OCI-LY7 (cell line): ENCODE measurements around the gene HINT2. TPM values are rescaled to one million over a fixed set of nuclear protein-coding genes. Genes with fewer than 3 reads are reported as not detected.

Source experiments
- BruUV-seq: library from RNA; stranded (reverse); fragments of 400-500 nt; replicated peaks from 2 replicates; lab custom pipeline; 2021; lab: Mats Ljungman, UMichigan
- CTCF ChIA-PET: fragments of 300-600 bp; sonication (Branson Sonifier 250); formaldehyde crosslinking; loops from one replicate; lab custom pipeline; 2022; ENCODE audit warnings: antibody characterized with exemption; ENCODE audit not compliant: unreplicated experiment; lab: Charles Lee
- POLR2A ChIA-PET: fragments of 300-600 bp; sonication (Branson Sonifier 250); formaldehyde crosslinking; loops from one replicate; lab custom pipeline; 2022; ENCODE audit warnings: antibody characterized with exemption; lab: Charles Lee
- DNase-seq: peaks from one replicate; pipeline ENCODE4 v3.0.0-alpha.2; 2015; ENCODE audit warnings: low spot score
- H2AFZ ChIP-seq: fragments of 200-600 bp; sonication (generic), shearing (Covaris generic); 2 replicates; pipeline ENCODE4 v1.6.1; 2014; ENCODE audit warnings: mild to moderate bottlenecking, antibody characterized with exemption, low read length, moderate library complexity
- H3K27ac ChIP-seq: fragments of 200-600 bp; sonication (generic); 2 replicates; pipeline ENCODE4 v1.5.1; 2014; ENCODE audit warnings: mixed run types, low read depth, mild to moderate bottlenecking, moderate library complexity, low read length, inconsistent platforms; ENCODE audit not compliant: poor library complexity, severe bottlenecking
- H3K36me3 ChIP-seq: fragments of 200-600 bp; sonication (generic); 2 replicates; pipeline ENCODE4 v1.6.1; 2014; ENCODE audit warnings: mild to moderate bottlenecking, antibody characterized with exemption, low read length, moderate library complexity, mixed read lengths; ENCODE audit not compliant: insufficient read depth
- H3K4me1 ChIP-seq: fragments of 200-600 bp; sonication (generic); 2 replicates; pipeline ENCODE4 v1.5.1; 2014; ENCODE audit warnings: mild to moderate bottlenecking, low read length; ENCODE audit not compliant: insufficient read depth, poor library complexity, severe bottlenecking
- H3K4me2 ChIP-seq: fragments of 200-600 bp; sonication (generic); 2 replicates; pipeline ENCODE4 v1.6.1; 2014; ENCODE audit warnings: mild to moderate bottlenecking, low read length
- H3K4me3 ChIP-seq: fragments of 200-600 bp; sonication (generic); 2 replicates; pipeline ENCODE4 v1.5.1; 2014; ENCODE audit warnings: mild to moderate bottlenecking, low read depth, low read length; ENCODE audit not compliant: poor library complexity, severe bottlenecking
- H3K79me2 ChIP-seq: fragments of 200-600 bp; sonication (generic); 2 replicates; pipeline ENCODE4 v1.6.1; 2016; ENCODE audit warnings: low read depth, mild to moderate bottlenecking, low read length, moderate library complexity, mixed read lengths; ENCODE audit not compliant: insufficient read depth
- H3K9me2 ChIP-seq: fragments of 200-600 bp; sonication (generic); 2 replicates; pipeline ENCODE4 v1.6.1; 2016; ENCODE audit warnings: mild to moderate bottlenecking, low read length, mixed read lengths; ENCODE audit not compliant: insufficient read depth
- H3K9me3 ChIP-seq: fragments of 200-600 bp; sonication (generic); 2 replicates; pipeline ENCODE4 v1.6.1; 2014; ENCODE audit warnings: mild to moderate bottlenecking, mixed run types, low read length, mixed read lengths
- H4K20me1 ChIP-seq: fragments of 200-600 bp; sonication (generic); 2 replicates; pipeline ENCODE4 v1.6.1; 2014; ENCODE audit warnings: mild to moderate bottlenecking, antibody characterized with exemption, low read length, moderate library complexity, mixed read lengths; ENCODE audit not compliant: insufficient read depth
- EZH2phosphoT487 ChIP-seq: fragments of 200-600 bp; sonication (generic); IDR thresholded peaks from 2 replicates; pipeline ENCODE4 v1.6.1; 2018; ENCODE audit warnings: low read depth, borderline replicate concordance, mild to moderate bottlenecking, mixed run types, antibody characterized with exemption, low read length, moderate library complexity, mixed read lengths
- intact Hi-C: fragments of 100-400 bp; cut with micrococcal nuclease; formaldehyde crosslinking; loops from one replicate; pipeline ENCODE4 v1.10.0; 2022; ENCODE audit not compliant: unreplicated experiment
- total RNA-seq, 2 experiments: library from RNA; depleted of rRNA in 1 of 2; stranded (reverse); fragments of >200 nt in 1 of 2; shearing (Covaris generic) in 1 of 2; gene quantifications; 2 replicates each; pipeline ENCODE4 v1.2.3, GENCODE V29; 2014 to 2022
- TF ChIP-seq, protein P1 (sequence below): fragments of 200-600 bp; sonication (generic); conservative IDR thresholded peaks from 2 replicates; pipeline ENCODE4 v1.5.1; 2014; ENCODE audit warnings: mild to moderate bottlenecking, antibody characterized with exemption, low read length, moderate library complexity, mixed read lengths

Gene HINT2
- total RNA-seq, 2 experiments from 2014 or later, result 82.5 to 84.5 TPM

GRCh38 chr9:35842020-35842745, 27.3 kb upstream of the HINT2 start:
- CTCF ChIA-PET, result no interaction called here
- POLR2A ChIA-PET, result interaction anchor here (1.1 kb wide), 1 partner anchor 8 kb away, joined by 5 read pairs; no protein-coding TSS in a partner anchor
- H3K4me1 ChIP-seq, result peaks cover 26% of the 10 kb centered on the region

GRCh38 chr9:35841645-35841900, 26.7 kb upstream of the HINT2 start:
- POLR2A ChIA-PET, result no interaction called here
- Histone ChIP-seq H3K36me3 (no peaks in the 10 kb centered on the region), H2AFZ (no peak overlapping the region), H3K9me3 (no peaks in the 10 kb centered on the region), H4K20me1 (no peaks in the 10 kb centered on the region), H3K4me1 (peaks cover 25% of the 10 kb centered on the region), H3K27ac (no peak overlapping the region), H3K4me3 (no peak overlapping the region), H3K79me2 (no peaks in the 10 kb centered on the region), H3K9me2 (no peaks in the 10 kb centered on the region), H3K4me2 (no peak overlapping the region)
- no peak for DNase-seq
- CTCF ChIA-PET, result no interaction called here
- no TSS peak for BruUV-seq
- TF ChIP-seq, protein P1, sequence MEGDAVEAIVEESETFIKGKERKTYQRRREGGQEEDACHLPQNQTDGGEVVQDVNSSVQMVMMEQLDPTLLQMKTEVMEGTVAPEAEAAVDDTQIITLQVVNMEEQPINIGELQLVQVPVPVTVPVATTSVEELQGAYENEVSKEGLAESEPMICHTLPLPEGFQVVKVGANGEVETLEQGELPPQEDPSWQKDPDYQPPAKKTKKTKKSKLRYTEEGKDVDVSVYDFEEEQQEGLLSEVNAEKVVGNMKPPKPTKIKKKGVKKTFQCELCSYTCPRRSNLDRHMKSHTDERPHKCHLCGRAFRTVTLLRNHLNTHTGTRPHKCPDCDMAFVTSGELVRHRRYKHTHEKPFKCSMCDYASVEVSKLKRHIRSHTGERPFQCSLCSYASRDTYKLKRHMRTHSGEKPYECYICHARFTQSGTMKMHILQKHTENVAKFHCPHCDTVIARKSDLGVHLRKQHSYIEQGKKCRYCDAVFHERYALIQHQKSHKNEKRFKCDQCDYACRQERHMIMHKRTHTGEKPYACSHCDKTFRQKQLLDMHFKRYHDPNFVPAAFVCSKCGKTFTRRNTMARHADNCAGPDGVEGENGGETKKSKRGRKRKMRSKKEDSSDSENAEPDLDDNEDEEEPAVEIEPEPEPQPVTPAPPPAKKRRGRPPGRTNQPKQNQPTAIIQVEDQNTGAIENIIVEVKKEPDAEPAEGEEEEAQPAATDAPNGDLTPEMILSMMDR, result no peak
- TF ChIP-seq EZH2phosphoT487, result no peak
- intact Hi-C loops, result no loop called here

More at GRCh38 chr9:35842020-35842745, 27.3 kb upstream of the HINT2 start:
- Histone ChIP-seq H4K20me1 (no peaks in the 10 kb centered on the region), H3K79me2 (no peaks in the 10 kb centered on the region), H3K4me2 (no peak overlapping the region), H3K9me3 (no peaks in the 10 kb centered on the region), H3K9me2 (no peaks in the 10 kb centered on the region), H3K4me3 (no peak overlapping the region), H3K27ac (no peak overlapping the region), H2AFZ (no peak overlapping the region), H3K36me3 (no peaks in the 10 kb centered on the region)
- no TSS peak for BruUV-seq
- TF ChIP-seq EZH2phosphoT487, result no peak
- TF ChIP-seq, protein P1, result no peak
- intact Hi-C loops, result no loop called here
- no peak for DNase-seq

DNA sequence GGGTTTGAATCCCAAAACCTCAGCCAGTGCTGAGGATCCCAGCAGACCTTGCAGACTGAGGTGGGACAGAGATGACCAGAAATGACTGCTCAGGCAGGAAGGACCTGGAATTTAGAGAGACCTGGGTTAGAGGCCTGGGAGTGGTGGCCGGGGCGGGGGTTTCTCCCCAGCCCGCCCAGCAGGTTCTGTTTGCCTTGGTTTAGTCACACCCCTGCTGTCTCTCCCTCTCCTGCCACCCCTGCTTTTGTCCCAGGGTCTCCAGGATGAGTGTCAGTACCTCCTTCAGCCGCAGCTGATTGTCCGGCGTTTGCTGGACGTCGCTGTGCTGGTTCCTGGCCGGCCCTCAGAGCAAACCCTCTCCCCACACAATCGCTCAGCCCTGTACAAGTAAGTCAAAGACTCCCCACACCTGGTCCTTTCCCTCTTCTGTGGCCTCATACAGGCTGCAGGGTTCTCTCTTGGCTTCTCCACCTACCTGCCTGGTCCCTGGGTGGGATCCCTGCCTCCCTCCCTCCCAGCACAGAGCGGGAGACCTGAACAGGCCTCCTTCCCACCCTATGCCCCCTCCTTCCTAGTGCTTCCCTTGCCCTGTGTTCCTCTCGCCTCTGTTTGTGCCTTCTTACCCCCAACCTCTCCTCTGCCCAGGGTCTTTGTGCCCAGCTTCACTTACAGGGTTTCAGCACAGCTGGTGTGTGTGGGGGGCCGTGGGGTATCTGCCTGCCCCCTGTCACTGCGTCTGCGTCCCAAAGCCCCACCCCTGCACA, 26.2 kb upstream of the HINT2 start:
- POLR2A ChIA-PET, result interaction anchor here (0.6 kb wide), 1 partner anchor 37 kb away, joined by 3 read pairs; no protein-coding TSS in a partner anchor
- Histone ChIP-seq H3K9me2 (no peaks in the 10 kb centered on the region), H3K79me2 (no peaks in the 10 kb centered on the region), H3K4me3 (no peak overlapping the region), H3K27ac (no peak overlapping the region), H3K36me3 (no peaks in the 10 kb centered on the region), H3K4me1 (peaks cover 25% of the 10 kb centered on the region), H4K20me1 (no peaks in the 10 kb centered on the region), H2AFZ (no peak overlapping the region), H3K9me3 (no peaks in the 10 kb centered on the region), H3K4me2 (no peak overlapping the region)
- no peak for TF ChIP-seq EZH2phosphoT487
- TF ChIP-seq, protein P1, result no peak
- no peak for DNase-seq
- CTCF ChIA-PET, result no interaction called here
- BruUV-seq, result no TSS peak
- intact Hi-C loops, result no loop called here
